Measurements from ENCODE around the gene WDR88.
"Not testable (repeated sequence)": the region's sequence is repeated elsewhere in the genome, so short reads cannot be mapped to it uniquely, and the experiment has no call there.

The WDR88 gene

DNA sequence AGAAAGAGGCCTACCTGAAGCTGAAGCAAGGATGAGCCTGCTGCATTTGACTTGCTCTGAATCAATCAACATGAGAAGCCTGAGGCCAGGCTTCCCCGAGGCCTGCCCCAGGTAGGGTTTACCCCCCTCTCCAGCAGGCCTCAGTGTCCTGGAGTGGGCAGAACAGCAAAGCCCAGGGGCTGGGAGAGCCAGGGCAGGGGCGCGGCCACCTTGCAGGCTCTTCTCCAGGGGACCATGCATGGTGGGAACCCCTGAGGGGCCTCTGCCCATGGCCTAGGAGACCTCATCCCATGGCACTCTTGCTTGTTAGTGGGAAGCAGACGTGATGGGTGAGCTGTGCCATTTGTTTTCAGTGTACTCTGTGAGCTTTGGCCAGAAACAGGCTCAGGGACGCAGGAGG lies 42.3 kb downstream of the WDR88 start:
- no peak for DNase-seq

DNA sequence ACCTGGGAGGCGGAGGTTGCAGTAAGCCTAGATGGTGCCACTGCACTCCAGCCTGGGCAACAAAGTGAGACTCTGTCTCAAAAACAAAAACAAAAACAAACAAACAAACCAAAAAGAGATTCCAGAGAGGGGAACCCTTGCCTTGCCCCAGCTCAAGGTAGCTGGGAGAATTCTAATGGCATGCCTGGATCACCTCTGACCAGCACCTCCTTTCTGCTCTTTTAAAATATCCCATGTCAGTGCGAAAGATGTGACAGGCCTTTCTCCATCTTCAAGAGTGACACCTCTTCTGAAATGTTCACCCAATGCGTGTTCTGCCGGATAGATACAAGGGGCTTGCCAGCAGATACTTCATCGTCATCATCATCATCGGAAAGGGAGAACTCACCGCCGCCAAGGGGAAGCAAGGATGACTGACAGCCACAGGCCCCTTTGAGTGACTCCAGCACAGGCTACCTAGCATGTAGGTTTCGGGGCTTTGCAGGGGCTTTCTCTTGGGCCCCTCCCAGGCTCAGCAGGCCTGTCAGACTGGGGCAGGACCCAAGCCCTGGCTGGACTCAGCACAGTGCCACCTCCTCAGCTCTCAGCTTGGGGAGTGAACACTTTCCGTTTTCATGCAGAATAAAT lies 43.4 kb downstream of the WDR88 start:
- DNase-seq, result no peak

DNA sequence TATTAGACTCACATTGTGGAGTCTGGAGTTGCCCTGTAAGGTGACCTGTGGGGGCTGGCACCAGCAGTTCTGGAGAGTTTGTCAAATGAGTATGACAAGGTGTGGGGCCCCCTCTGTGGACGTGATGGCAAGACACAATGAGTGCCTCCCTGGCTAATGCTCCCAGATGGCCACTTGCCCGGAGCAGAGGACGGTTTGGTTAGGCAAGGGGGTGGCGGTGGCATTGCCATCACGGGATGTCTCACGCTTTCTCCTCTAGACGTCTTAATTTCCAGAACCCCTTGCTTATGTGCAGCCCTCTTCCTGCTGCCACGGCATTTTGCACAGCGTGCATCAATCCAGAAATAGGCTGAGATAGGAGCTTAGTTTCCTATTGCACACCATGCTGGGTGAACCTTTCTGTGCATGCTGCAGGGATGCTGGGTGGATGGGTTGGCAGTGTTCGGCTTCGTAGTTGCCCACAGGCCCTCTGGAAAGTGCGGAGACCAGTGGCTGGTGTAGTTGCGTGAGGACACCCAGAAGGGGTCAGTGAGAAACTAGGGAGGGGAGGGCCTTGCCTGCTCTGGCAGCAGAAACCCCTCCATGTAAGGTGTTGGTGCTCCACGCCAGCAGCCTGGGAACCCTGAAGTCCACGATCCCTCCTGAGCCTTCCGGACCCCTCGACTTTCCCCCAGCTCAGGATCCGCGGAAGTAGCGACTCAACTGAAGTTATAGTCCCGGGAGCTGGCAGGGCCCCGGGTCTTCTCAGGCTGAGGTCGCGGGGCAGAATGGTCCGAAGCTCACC lies 44.2 kb downstream of the WDR88 start:
- DNase-seq, result no peak

DNA sequence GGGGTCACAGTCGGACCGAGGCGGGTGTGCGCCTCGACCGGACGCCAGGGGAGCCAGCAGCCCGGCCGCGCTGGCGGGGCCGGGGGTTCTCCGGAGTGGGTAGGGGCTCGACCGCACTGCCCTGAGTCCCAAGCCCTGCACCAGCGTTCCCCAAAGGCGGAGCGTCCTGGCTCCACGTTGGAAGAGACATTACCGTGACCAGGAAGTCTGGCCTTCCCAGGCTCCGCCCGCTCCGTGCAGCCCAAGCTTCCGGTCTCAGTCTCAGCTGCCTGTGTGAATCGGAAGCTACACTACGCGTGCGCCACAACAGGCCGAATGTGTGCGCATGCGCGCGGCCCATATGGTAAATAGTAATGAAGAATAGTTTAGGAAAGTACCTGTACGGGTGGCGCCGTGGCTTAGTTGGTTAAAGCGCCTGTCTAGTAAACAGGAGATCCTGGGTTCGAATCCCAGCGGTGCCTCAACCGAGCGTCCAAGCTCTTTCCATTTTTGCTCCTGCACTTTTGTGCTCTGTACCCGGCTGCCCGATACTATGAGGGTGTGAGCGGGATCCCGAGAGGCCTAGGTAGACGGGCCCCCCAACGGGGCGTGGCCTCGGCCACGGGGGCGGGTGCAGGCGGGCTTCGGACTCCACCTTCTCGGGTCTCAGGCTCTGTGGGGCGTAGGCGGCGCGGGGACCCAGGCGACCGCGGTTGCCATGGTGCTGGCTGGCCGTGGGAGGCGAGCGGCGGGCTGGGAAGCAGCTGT lies 44.9 kb downstream of the WDR88 start:
- DNase-seq, result peak; percentile 96

DNA sequence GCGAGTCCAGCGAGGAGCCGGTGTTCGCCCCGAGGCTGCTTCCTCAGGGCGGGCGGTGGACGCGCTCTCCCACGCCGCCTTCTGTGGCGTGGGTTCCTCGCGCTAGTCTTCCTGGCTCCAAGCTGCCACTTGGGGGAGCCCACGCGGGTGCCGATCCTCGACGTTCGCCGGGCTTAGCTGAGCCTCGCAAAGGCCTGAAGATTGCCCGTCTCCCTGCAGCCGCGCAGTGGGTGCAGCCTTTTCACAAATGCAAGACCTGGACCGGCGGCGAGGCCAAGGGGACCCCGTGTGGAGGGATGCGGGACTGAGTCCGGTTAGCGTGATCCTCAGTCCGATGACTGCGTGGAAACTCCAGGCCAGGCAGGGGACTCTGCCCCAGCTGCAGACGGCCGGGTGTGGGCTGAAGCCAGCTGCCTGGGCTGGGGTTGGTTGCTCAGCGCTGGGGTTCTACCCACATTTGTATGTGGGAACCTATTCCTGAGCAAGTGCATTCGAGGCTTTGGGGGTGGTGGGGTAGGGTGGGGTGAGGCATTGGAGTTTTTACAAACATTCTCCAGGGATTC lies 45.6 kb downstream of the WDR88 start:
- no peak for DNase-seq

DNA sequence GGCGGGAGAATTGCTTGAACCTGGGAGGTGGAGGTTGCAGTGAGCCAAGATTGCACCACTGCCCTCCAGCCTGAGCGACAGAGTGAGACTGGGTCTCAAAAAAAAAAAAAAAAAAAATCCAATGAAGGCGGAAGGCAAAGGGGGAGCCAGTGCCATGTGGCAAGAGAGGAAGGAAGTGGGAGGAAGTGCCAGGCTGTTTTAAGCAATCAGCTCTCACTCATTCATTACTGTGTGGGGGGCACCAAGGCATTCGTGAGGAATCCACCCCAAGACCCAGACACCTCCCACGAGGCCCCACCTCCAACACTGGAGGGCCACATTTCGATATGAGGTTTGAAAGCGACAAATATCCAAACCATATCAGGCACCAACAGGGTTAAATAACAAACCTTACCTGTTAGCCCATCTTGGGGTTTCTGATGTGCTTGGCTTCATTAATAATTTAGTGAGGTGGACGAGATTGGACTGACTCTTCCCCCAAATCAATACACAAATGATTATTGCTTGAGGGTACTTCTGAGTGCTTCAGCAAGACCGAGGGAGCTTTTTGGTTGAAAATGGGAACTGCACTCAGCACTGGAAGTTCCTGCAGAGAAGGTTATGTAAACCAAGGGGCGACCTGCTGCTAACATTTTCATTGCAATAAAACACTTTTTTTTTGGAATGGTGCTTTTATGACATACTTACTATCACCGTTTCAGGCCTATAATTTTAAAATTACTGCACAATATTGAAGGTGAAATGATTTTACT lies 54.7 kb downstream of the WDR88 start:
- DNase-seq, result peak; percentile 16

DNA sequence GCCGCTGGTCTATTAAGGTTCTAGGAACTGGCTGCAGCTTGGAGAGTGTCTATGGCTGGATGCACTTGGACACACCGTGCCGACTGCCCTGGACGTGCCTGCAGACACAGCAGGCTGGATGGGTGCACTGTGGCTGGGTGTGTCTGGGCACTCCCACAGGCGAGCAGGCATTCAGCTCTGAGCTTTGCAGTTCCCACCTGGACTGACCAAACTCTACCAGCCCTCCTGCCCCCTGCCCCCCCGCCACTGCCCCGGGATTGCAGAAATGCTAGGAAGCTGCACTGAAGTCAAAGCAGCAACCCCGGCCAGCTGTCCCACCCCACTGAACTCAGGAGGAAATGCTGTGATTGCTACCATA lies 55.2 kb downstream of the WDR88 start:
- no peak for DNase-seq

DNA sequence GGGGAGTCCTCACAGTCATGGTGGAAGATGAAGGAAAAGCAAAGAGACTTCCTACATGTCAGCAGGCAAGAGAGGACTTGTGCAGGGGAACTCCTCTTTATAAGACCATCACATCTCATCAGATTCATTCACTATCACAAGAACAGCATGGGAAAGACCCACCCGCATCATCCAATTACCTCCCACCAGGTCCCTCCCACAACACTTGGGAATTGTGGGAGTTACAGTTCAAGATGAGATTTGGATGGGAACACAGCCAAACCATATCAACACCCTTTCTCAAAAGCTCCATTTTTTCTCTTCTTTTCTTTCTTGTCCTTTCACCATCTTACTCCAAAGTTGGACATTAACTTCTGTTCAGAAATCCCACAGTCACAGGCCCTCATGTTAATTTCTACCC lies 57.5 kb downstream of the WDR88 start:
- DNase-seq, result no peak

DNA sequence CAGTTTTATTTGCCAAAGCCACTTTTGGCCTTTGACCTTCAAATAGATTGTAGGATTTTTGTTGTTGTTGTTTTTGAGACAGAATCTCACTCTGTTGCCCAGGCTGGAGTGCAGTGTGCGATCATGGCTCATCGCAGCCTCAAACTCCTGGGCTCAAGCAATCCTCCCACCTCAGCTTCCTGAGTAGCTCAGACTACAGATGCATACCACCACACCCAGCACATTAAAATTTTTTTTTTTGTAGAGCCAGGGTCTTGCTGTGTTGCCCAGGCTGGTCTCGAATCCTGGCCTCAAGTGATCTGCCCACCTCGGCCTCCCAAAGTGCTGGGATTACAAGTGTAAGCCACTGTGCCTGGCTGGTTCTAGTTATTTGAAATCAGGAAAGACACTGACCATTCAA lies 59.2 kb downstream of the WDR88 start:
- not testable (repeated sequence) for DNase-seq

DNA sequence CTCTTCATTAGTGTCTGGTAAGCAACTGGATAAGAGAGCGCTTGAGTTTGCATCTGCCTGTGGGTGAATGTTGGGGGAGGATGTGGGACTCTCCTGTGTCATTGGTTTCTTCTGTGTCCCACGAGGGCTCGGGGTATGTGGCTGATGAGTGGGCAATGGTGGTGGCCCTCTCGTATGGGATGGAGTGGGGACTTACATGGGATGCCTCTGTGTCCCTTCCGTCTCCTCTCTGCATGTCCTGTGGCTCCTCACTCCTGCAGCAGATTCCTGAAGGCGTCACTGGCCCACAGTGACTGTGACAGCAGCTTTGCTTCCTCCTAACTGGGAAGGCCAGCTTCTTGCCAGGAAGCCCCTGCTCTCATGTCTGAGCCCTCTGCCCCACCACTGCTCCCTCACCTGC lies 59.6 kb downstream of the WDR88 start:
- DNase-seq, result no peak

DNA sequence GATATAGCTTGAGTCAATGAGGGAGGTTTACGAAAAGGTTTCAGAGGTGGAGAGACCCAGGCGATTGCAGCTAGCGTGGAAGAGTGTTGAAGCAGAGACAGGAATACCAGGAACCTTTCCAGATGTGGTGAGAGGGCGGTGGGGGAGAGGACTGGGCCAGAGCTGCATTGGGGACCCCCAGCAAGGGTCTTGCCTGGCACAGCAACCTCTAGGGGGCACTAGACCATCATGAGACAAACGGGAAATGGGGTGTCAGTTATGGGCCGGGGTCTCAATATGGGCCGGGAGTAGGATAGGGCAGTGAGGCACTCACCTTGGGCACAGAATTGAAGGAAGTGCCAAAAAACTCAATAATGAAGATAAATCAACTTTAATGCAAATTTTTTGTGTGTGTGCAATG lies 60.1 kb downstream of the WDR88 start:
- DNase-seq, result no peak

DNA sequence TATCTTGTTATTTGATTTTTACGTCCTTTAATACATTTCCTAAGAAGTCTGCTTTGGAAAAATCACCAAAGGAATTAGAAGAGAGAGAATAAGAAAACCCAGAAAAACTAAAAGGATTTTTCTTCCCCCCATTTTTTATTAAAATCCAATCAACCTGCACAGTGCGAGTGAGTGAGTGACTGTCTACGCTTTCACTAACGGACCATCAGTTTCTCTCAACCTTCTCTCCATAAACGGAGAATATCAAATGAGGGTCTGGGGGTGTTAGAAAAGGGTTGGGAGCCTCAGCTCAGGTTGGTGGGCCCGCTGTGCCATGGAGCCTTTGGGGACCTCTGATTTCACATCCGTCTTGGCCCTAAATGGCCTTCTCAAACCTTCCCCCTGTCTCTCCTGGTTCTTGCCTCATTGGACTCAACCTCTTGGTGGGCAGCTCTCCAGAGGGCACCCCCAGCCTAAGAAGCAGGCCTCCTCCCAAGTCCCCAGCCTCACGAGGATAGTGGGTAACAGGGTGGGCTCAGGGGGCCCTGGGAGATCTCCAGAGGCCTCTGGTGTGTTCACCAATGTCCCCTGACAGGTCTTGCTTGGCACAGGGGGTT lies 61.5 kb downstream of the WDR88 start:
- DNase-seq, result no peak

DNA sequence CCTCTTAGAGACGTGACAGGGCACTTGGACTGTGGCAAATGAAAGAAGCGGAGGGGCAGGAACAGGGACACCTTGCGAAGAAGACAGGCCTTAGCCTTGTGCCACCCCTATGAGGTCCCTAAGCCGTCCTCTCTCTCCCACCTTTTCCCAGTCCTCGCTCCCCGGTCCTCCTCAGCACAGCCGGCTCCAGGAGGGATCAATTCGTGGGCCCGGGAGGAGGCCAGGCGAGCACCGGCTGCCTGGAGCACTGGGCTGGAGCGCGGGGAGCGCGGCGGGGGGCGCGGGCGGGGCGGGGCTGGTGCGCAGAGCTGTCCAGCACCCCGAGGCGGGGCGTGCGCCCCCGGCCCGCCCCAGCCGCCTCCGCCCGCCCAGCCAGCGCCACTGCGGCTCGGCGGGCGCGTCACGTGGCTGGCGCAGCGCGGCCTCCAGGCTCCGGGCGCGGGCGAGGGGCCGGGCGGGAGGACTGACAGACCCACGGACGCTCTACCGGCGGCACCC lies 62.0 kb downstream of the WDR88 start, which contains the start of gene LRP3:
TSS of gene LRP3 (plus strand) at position 466 of the 498 bp plus-strand sequence. CDS start 456 bp downstream, outside the sequence.
- DNase-seq, result peak; percentile 59

DNA sequence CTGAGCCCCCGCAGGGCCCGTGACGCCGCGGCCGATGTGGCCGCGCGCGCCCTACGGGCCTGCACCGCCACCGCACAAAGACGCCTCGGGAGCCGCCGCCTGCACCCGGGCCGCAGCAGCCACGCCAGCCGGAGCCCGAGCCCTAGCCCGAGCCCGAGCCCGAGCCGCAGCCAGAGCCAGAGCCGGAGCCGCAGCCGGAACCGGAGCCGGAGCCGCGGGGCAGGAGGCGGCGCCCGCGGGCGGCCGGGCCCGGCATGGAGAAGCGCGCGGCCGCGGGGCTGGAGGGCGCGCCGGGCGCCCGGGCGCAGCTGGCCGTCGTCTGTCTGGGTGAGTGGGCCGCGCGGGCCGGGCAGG lies 62.6 kb downstream of the WDR88 start:
- DNase-seq, result no peak

DNA sequence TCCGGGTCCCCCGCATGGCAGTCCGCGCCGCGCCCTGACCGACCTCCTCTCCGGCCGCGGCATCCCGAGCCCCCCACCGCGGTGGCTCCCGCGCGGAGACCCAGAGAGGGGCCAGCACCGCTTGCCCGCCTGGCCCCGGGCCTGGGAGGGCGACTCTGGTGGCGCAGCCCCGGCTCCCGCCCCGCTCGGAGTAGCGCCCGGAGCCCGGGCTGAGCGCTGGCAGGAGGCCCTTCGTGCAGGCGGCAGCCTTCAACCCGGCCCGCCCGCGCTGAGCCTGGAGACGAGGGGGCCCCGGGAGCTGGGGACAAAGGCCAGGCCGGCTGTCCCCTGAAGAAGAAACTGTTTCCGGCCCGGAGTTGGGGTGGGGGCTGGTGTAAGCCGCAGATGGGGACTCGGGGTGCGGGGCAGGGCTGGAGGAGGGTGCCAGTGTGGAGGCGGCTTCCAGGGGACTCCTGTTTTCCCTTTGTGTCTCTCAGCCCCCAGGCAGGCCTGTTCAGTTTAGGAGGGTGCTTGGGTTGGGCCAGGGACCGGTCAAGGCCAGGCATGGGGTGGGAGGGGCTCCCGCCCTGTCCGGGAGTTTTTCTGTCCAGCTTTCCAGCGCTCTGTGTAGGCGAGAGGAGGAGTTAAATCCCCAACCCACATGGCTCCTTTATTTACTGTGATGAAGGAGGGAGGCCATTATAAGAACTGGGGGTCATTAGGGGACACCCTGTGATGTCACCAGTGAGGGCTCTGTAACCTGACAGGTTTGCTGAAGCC lies 63.2 kb downstream of the WDR88 start:
- no peak for DNase-seq

DNA sequence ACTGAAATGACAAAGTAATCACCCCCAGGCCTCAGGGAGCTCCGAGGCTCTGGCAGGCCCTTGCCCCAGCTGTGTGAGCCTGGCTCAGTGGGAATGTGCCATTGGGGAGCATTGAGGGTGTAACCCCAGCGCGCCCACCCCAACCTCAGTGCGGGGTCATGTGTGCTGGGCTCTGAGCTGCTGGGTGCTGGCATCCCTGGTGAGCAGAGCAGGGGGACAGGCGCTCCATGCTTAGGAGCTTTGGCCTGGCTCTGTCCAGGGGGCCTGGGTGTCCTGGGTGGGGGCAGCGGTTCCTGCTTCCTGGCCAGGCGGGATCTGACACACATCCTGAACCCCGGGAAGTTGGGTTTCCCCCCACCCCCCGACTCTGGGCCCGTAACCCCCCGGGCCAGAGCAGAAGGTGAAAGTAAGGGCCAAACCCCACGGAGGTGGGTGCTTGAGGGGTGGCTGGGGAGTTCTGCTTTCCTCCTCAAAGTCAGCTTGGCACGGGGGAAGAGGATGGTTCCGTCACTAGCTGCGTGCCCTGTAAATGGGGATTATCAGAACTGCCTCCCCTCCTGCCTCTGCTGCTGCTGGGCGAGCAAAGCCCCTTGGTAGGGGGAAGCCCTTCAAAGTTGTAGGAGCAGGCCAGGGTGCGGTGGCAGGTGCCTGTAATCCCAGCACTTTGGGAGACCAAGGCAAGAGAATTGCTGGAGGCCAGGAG lies 63.9 kb downstream of the WDR88 start:
- DNase-seq, result no peak

DNA sequence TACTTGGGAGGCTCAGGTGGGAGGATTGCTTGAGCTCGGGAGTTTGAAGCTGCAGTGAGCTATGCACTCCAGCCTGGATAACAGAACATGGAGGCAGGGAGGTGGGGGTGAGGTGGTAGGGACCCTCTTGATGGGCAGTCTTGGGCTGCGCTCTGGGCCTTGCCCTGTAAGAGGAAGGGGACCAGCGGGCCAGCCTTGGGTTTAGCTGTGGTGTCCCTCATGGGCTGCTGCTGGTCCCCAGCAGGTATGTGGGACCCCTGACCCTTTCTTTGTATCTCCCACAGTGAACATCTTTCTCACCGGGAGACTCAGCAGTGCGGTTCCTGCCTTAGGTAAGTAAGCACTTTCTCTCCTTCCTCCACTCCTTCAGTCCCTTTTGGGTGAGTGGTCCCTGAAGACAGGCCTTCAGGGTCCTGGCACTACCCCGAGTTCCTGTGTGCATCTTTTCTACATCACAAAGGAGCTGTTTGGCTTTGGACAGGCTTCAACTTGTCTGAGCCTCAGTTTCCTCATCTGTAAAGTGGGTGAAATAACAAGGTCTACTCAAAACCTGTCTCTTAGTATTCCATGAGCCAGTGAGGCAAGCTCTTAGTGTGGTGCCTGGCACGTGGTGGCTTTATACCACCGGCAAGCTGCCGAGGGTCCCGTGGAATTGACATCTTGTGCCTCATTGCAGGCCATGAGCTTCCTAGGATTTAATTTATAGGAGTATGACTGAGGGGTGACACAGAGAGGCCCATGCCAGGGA lies 64.7 kb downstream of the WDR88 start:
- no peak for DNase-seq

DNA sequence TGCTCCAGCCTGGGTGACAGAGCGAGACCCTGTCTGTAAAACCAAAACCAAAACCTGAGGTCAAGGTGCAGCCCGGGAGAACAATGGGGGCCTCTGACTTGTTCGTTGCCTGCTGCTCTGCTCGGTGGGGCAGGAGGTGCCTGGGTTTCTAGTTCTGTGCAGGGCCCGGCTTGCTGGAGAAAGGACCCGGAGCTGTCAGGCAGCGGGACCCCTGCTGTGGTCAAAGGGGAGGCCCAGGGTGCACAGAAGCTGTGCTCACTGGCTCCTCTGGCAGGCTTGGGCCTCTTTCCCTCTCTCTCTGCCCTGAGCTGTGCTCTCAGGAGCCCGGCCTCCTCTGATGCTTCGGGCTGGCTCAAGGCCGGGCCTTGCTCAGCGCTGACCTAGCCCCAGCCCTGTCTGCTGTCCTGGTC lies 65.7 kb downstream of the WDR88 start:
- DNase-seq, result no peak

DNA sequence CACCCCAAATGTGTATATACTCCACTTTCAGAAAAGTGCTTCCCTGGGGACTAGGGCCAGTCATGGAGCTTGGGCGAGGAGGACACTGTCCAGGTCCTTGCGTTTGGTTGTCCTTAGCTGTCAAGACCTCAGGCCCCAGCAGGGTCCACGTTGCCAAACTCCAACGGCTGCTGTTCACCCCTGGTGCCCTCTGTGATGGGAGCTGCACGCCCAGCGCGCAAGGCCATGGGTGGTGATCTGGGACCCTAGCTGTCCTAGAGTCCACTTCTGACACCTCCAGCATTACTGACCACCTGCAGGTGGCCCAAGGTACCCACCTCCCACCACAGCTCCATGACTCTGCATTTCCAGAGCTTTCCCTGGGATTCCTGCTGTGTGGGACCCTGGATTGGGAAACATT lies 66.3 kb downstream of the WDR88 start:
- no peak for DNase-seq
